ENCODE data around the gene TPP2.

- no peak for TF ChIP-seq CTCF (conservative IDR thresholded peaks at IDR 0.05)
- TF ChIP-seq EZH2 (IDR thresholded peaks at IDR 0.05; ENCODE audit: low read depth), result no peak
Observed at GRCh38 chr13:102628559-102628958, 31.8 kb downstream of the TPP2 start.
